Suprapubic skin (tissue), 4 donors: ENCODE results near the gene KLHL30. TPM values are rescaled to one million over a fixed set of nuclear protein-coding genes. Genes with fewer than 3 reads are reported as not detected.

ENCODE experiments used
- DNase-seq, 2 donors: peaks; one replicate each; pipeline ENCODE4 v3.0.0-alpha.2; 2019; ENCODE audit warnings: low spot score in 2 of 2
- H3K27ac ChIP-seq: fragments of 200-600 bp; sonication (generic); one replicate; pipeline ENCODE4 v1.5.1; 2019
- H3K27me3 ChIP-seq: fragments of 200-600 bp; sonication (generic); one replicate; pipeline ENCODE4 v1.5.1; 2019
- H3K36me3 ChIP-seq: fragments of 200-600 bp; sonication (generic); one replicate; pipeline ENCODE4 v1.5.1; 2019
- H3K4me1 ChIP-seq: fragments of 200-600 bp; sonication (generic); one replicate; pipeline ENCODE4 v1.5.1; 2019
- H3K4me3 ChIP-seq: fragments of 200-600 bp; sonication (generic); one replicate; pipeline ENCODE4 v1.5.1; 2019; ENCODE audit warnings: mild to moderate bottlenecking
- H3K9me3 ChIP-seq: fragments of 200-600 bp; sonication (generic); one replicate; pipeline ENCODE4 v1.5.1; 2019
- CTCF ChIP-seq, 2 donors: fragments of 200-600 bp in 1 of 2; fragments of 450-650 bp in 1 of 2; sonication (generic) in 1 of 2; IDR thresholded peaks; one replicate each; pipeline ENCODE4 v1.5.1; 2016 to 2019; ENCODE audit warnings: antibody characterized with exemption in 2 of 2, mild to moderate bottlenecking in 1 of 2, moderate library complexity in 1 of 2
- EP300 ChIP-seq: sonication (generic); formaldehyde crosslinking; IDR thresholded peaks from one replicate; pipeline ENCODE4 v1.6.1; 2017; ENCODE audit warnings: antibody characterized with exemption
- POLR2A ChIP-seq, 2 donors: fragments of 450-650 bp; IDR thresholded peaks; one replicate each; pipeline ENCODE4 v1.6.1; 2017; ENCODE audit warnings: antibody characterized with exemption in 2 of 2, mild to moderate bottlenecking in 2 of 2, moderate library complexity in 2 of 2
- POLR2AphosphoS5 ChIP-seq, 3 donors: sonication (generic); formaldehyde crosslinking; IDR thresholded peaks; one replicate each; pipeline ENCODE4 v1.6.1; 2017; ENCODE audit warnings: antibody characterized with exemption in 3 of 3
- WGBS: methylation state at CpG from one replicate; pipeline ENCODE4 v1.1.5; 2018; 5-methylcytosine and 5-hydroxymethylcytosine counted together
- total RNA-seq, 4 donors: library from RNA; depleted of rRNA; stranded (reverse); fragments of >200 nt; gene quantifications; one replicate each; pipeline ENCODE4 v1.1.0, GENCODE V29; 2016

KLHL30 gene
- total RNA-seq, 4 donors from 2014 or later = 0.13 to 0.23 TPM; not detected in 2

GRCh38 chr2:238130111-238130695, 8.3 kb upstream of the KLHL30 start:
- TF ChIP-seq CTCF (IDR thresholded peaks at IDR 0.05) (no peak), EP300 (no peak), POLR2AphosphoS5 (IDR thresholded peaks at IDR 0.05) (no peak), POLR2A (IDR thresholded peaks at IDR 0.05) (no peak)
- Histone ChIP-seq H3K4me3 (no peak overlapping the region), H3K27me3 (peaks cover 7% of the 10 kb centered on the region), H3K27ac (no peak overlapping the region), H3K36me3 (no peaks in the 10 kb centered on the region), H3K4me1 (peaks cover 7% of the 10 kb centered on the region), H3K9me3 (no peaks in the 10 kb centered on the region)
- DNase-seq = no peak
- WGBS = 80% methylated on average over 4 of the region's 28 CpGs

- Histone ChIP-seq H3K4me3 (no peak overlapping the region), H3K36me3 (no peaks in the 10 kb centered on the region), H3K9me3 (no peaks in the 10 kb centered on the region), H3K4me1 (peaks cover 7% of the 10 kb centered on the region), H3K27me3 (peaks cover 7% of the 10 kb centered on the region), H3K27ac (no peak overlapping the region)
- TF ChIP-seq CTCF (IDR thresholded peaks at IDR 0.05) (no peak), EP300 (no peak), POLR2A (IDR thresholded peaks at IDR 0.05) (no peak), POLR2AphosphoS5 (IDR thresholded peaks at IDR 0.05) (no peak)
- no peak for DNase-seq
- 97% methylated on average over 13 of the region's 68 CpGs for WGBS
These were observed 7.5 kb upstream of the KLHL30 start for GRCh38 chr2:238130696-238131628.

- no peak overlapping the region for H3K4me3 ChIP-seq
- no peaks in the 10 kb centered on the region for H3K9me3 ChIP-seq
- 83% methylated on average over 10 of the region's 14 CpGs for WGBS
- no peak for DNase-seq
- no peaks in the 10 kb centered on the region for H3K36me3 ChIP-seq
- H3K27ac ChIP-seq = no peak overlapping the region
- TF ChIP-seq POLR2A (IDR thresholded peaks at IDR 0.05) (no peak), EP300 (no peak), POLR2AphosphoS5 (IDR thresholded peaks at IDR 0.05) (no peak), CTCF (IDR thresholded peaks at IDR 0.05) (no peak)
- peaks cover 7% of the 10 kb centered on the region for H3K4me1 ChIP-seq
- H3K27me3 ChIP-seq = peaks cover 7% of the 10 kb centered on the region
These were observed 6.6 kb upstream of the KLHL30 start for GRCh38 chr2:238131761-238132462.

GRCh38 chr2:238132463-238133450, 5.7 kb upstream of the KLHL30 start:
- H3K27me3 ChIP-seq = peaks cover 4% of the 10 kb centered on the region
- no peaks in the 10 kb centered on the region for H3K36me3 ChIP-seq
- H3K4me3 ChIP-seq = no peak overlapping the region
- DNase-seq = no peak
- no peaks in the 10 kb centered on the region for H3K4me1 ChIP-seq
- H3K27ac ChIP-seq = no peak overlapping the region
- WGBS = 89% methylated on average over 17 of the region's 23 CpGs
- TF ChIP-seq POLR2AphosphoS5 (IDR thresholded peaks at IDR 0.05) (no peak), EP300 (no peak), CTCF (IDR thresholded peaks at IDR 0.05) (no peak), POLR2A (IDR thresholded peaks at IDR 0.05) (no peak)
- H3K9me3 ChIP-seq = no peaks in the 10 kb centered on the region
